HG03135 (cell line): Measurements from ENCODE around the gene XAF1.
"Not testable (repeated sequence)": the region's sequence is repeated elsewhere in the genome, so short reads cannot be mapped to it uniquely, and the experiment has no call there.

Experiments used
- ATAC-seq: cut with Tn5 transposase; IDR thresholded peaks from one replicate; pipeline ENCODE4 v1.9.1; 2021; ENCODE audit warnings: mild to moderate bottlenecking, moderate library complexity; ENCODE audit not compliant: unreplicated experiment

Gene XAF1

GRCh38 chr17:6753006-6753445, 2.8 kb upstream of the XAF1 start:
- no peak for ATAC-seq

- no peak for ATAC-seq
Measured at GRCh38 chr17:6753546-6753945, 2.3 kb upstream of the XAF1 start.

- no peak for ATAC-seq
Measured at GRCh38 chr17:6755281-6755680, 565 bp upstream of the XAF1 start.

GRCh38 chr17:6756425-6757031, 682 bp downstream of the XAF1 start:
- ATAC-seq, result peak; percentile 14

GRCh38 chr17:6757747-6758146, 1.9 kb downstream of the XAF1 start:
- no peak for ATAC-seq

GRCh38 chr17:6761779-6762178, 5.9 kb downstream of the XAF1 start:
- ATAC-seq, result no peak

- no peak for ATAC-seq
Measured at GRCh38 chr17:6768447-6768846, 12.6 kb downstream of the XAF1 start.

GRCh38 chr17:6772016-6772415, 16.2 kb downstream of the XAF1 start:
- ATAC-seq, result no peak

GRCh38 chr17:6774906-6775305, 19.1 kb downstream of the XAF1 start:
- not testable (repeated sequence) for ATAC-seq

GRCh38 chr17:6775871-6776405, 20.1 kb downstream of the XAF1 start, which contains the start of gene FBXO39:
Gene FBXO39 (plus strand): TSS chr17:6776215. CDS start chr17:6779869, 3,654 bp downstream.
- no peak for ATAC-seq

- no peak for ATAC-seq
Measured at GRCh38 chr17:6779411-6779810, 23.6 kb downstream of the XAF1 start.

- no peak for ATAC-seq
Measured at GRCh38 chr17:6780001-6780400, 24.2 kb downstream of the XAF1 start.

GRCh38 chr17:6780886-6781285, 25.0 kb downstream of the XAF1 start:
- no peak for ATAC-seq

- no peak for ATAC-seq
Measured at GRCh38 chr17:6782244-6782643, 26.4 kb downstream of the XAF1 start.

GRCh38 chr17:6786618-6787017, 30.8 kb downstream of the XAF1 start:
- ATAC-seq, result no peak

- ATAC-seq, result no peak
Measured at GRCh38 chr17:6787081-6787693, 31.3 kb downstream of the XAF1 start.

- ATAC-seq, result no peak
Measured at GRCh38 chr17:6789146-6789545, 33.3 kb downstream of the XAF1 start.

- no peak for ATAC-seq
Measured at GRCh38 chr17:6793748-6794493, 38.1 kb downstream of the XAF1 start.

- no peak for ATAC-seq
Measured at GRCh38 chr17:6796017-6796886, 40.4 kb downstream of the XAF1 start.

GRCh38 chr17:6796887-6797490, 41.1 kb downstream of the XAF1 start:
- ATAC-seq, result no peak
